Ascending aorta (tissue), 2 donors: ENCODE measurements around the gene SPECC1L. TPM values are rescaled to one million over a fixed set of nuclear protein-coding genes. Genes with fewer than 3 reads are reported as not detected.

Source experiments
- DNase-seq, 2 donors: peaks; one replicate each; pipeline ENCODE4 v3.0.0-alpha.2; 2019; ENCODE audit warnings: low spot score in 2 of 2
- H3K27ac ChIP-seq, 2 donors: fragments of 200-600 bp; sonication (generic); one replicate each; pipeline ENCODE4 v1.5.1; 2016 to 2017; ENCODE audit warnings: mild to moderate bottlenecking in 1 of 2
- H3K27me3 ChIP-seq: fragments of 200-600 bp; sonication (generic); one replicate; pipeline ENCODE4 v1.5.1; 2017
- H3K36me3 ChIP-seq, 2 donors: fragments of 200-600 bp; sonication (generic); one replicate each; pipeline ENCODE4 v1.5.1; 2016
- H3K4me1 ChIP-seq, 2 donors: fragments of 200-600 bp; sonication (generic); one replicate each; pipeline ENCODE4 v1.5.1; 2016 to 2017; ENCODE audit warnings: mild to moderate bottlenecking in 1 of 2
- H3K4me3 ChIP-seq, 2 donors: fragments of 200-600 bp; sonication (generic); one replicate each; pipeline ENCODE4 v1.5.1; 2016 to 2017; ENCODE audit warnings: mild to moderate bottlenecking in 1 of 2
- H3K9me3 ChIP-seq, 2 donors: fragments of 200-600 bp; sonication (generic); one replicate each; pipeline ENCODE4 v1.5.1; 2016
- intact Hi-C: fragments of 100-400 bp; cut with DNase I; formaldehyde crosslinking; loops from one replicate; pipeline ENCODE4 v1.15.1; 2023
- total RNA-seq: library from RNA; depleted of rRNA; stranded (reverse); fragments of >200 nt; gene quantifications from one replicate; pipeline ENCODE4 v1.1.0, GENCODE V29; 2016
- TF ChIP-seq, protein P1 (sequence below), 3 experiments: fragments of 200-600 bp in 2 of 3; fragments of 450-650 bp in 1 of 3; sonication (generic) in 2 of 3; IDR thresholded peaks; one replicate each; pipeline ENCODE4 v1.5.1; 2016 to 2019; ENCODE audit warnings: antibody characterized with exemption in 3 of 3, mild to moderate bottlenecking in 1 of 3, moderate library complexity in 1 of 3

The SPECC1L gene
- total RNA-seq, 1 donor from 2014 or later = 66.9 TPM

- DNase-seq = no peak
- no peaks in the 10 kb centered on the region for H3K9me3 ChIP-seq
- peaks cover 61 to 65% of the 10 kb centered on the region in 2 donors for H3K36me3 ChIP-seq
- intact Hi-C loops = no loop called here
- H3K4me3 ChIP-seq = no peak overlapping the region
- TF ChIP-seq, protein P1, sequence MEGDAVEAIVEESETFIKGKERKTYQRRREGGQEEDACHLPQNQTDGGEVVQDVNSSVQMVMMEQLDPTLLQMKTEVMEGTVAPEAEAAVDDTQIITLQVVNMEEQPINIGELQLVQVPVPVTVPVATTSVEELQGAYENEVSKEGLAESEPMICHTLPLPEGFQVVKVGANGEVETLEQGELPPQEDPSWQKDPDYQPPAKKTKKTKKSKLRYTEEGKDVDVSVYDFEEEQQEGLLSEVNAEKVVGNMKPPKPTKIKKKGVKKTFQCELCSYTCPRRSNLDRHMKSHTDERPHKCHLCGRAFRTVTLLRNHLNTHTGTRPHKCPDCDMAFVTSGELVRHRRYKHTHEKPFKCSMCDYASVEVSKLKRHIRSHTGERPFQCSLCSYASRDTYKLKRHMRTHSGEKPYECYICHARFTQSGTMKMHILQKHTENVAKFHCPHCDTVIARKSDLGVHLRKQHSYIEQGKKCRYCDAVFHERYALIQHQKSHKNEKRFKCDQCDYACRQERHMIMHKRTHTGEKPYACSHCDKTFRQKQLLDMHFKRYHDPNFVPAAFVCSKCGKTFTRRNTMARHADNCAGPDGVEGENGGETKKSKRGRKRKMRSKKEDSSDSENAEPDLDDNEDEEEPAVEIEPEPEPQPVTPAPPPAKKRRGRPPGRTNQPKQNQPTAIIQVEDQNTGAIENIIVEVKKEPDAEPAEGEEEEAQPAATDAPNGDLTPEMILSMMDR (IDR thresholded peaks at IDR 0.05) = no peak
- H3K27ac ChIP-seq = no peak overlapping the region
- H3K4me1 ChIP-seq = no peaks in the 10 kb centered on the region
- H3K27me3 ChIP-seq = no peaks in the 10 kb centered on the region
Measured at GRCh38 chr22:24353121-24353520, 82.5 kb downstream of the SPECC1L start.

DNA sequence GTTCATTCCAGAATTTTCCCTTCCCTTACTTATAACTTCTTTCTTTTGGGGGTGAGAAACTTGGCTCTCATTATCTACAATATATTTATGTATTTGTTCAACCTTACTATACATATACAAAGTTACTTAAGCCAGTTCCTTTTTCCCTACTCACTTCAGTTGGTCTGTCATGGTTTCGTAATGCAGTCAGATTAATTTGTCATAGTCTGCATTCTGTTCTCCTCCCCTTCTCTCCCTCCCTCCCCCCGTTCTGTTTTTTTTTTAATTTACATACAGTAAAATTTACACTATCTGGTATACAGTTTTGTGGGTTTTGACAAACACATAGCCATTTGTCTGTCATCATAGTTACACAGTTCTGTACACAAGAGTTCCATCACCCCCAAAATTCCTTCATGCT, 84.9 kb downstream of the SPECC1L start:
- intact Hi-C loops = no loop called here
- Histone ChIP-seq H3K9me3 (no peaks in the 10 kb centered on the region), H3K4me1 (no peaks in the 10 kb centered on the region), H3K27me3 (no peaks in the 10 kb centered on the region), H3K27ac (no peak overlapping the region), H3K4me3 (no peak overlapping the region), H3K36me3 (peaks cover 36 to 42% of the 10 kb centered on the region in 2 donors)
- DNase-seq = no peak
- TF ChIP-seq, protein P1 (IDR thresholded peaks at IDR 0.05) = no peak

- H3K36me3 ChIP-seq = peaks cover 26 to 29% of the 10 kb centered on the region in 2 donors
- no peak overlapping the region for H3K27ac ChIP-seq
- no peaks in the 10 kb centered on the region for H3K9me3 ChIP-seq
- no peaks in the 10 kb centered on the region for H3K27me3 ChIP-seq
- no peak for DNase-seq
- TF ChIP-seq, protein P1 (IDR thresholded peaks at IDR 0.05) = no peak
- no peak overlapping the region for H3K4me3 ChIP-seq
- intact Hi-C loops = no loop called here
- no peaks in the 10 kb centered on the region for H3K4me1 ChIP-seq
Measured at GRCh38 chr22:24357547-24357946, 86.9 kb downstream of the SPECC1L start.

- Histone ChIP-seq H3K4me1 (no peaks in the 10 kb centered on the region), H3K9me3 (no peaks in the 10 kb centered on the region), H3K36me3 (peaks cover 28 to 29% of the 10 kb centered on the region in 2 donors), H3K27ac (no peak overlapping the region), H3K27me3 (no peaks in the 10 kb centered on the region), H3K4me3 (no peak overlapping the region)
- intact Hi-C loops = no loop called here
- TF ChIP-seq, protein P1 (IDR thresholded peaks at IDR 0.05) = no peak
- no peak for DNase-seq
Measured at GRCh38 chr22:24358105-24358836, 87.6 kb downstream of the SPECC1L start.

DNA sequence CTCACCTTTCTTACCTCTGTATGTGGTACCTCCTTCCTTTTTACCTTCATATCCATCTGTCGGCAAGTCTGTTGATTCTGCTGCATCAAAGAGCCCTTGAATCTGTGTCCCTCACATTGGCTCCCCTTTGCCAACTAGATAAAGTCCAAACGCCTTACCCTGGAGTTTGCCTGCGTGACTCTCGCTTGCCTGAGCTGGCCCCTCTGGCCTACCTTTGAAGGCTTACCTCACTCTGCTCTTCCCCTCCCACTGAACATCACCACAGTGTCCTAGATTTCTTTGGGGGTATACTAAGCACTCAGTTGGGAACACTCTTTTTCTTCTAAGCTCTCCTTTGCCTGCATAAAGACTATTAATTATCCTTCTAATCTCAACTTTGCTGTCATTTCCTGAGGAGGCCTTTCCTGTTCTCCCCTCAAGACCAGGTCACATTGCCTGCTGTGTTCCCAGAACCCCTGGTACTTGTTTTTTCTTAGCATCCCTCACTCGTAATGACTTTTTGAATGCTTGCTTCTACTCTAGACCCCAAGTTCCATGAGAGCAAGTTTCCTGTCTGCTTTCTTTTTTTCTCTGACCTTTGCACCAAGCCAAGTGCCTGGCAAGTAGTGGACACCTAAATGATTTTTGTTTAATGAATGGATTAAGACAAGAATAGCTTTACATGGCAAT, 89.0 kb downstream of the SPECC1L start:
- no peak overlapping the region for H3K27ac ChIP-seq
- intact Hi-C loops = no loop called here
- no peak for DNase-seq
- TF ChIP-seq, protein P1 (IDR thresholded peaks at IDR 0.05) = no peak
- peaks cover 19 to 28% of the 10 kb centered on the region in 2 donors for H3K36me3 ChIP-seq
- no peaks in the 10 kb centered on the region for H3K4me1 ChIP-seq
- no peaks in the 10 kb centered on the region for H3K27me3 ChIP-seq
- no peak overlapping the region for H3K4me3 ChIP-seq
- no peaks in the 10 kb centered on the region for H3K9me3 ChIP-seq
